GM12878 (cell line): Measurements from ENCODE around the gene RHEB. TPM values are rescaled to one million over a fixed set of nuclear protein-coding genes. Genes with fewer than 3 reads are reported as not detected.

Experiments used
- ATF2 ChIP-seq: IDR thresholded peaks from 2 replicates; pipeline ENCODE4 v1.6.1; 2012; ENCODE audit warnings: low read length, inconsistent platforms
- CBX3 ChIP-seq: fragments of 200-600 bp; sonication (generic); IDR thresholded peaks from 2 replicates; pipeline ENCODE4 v1.6.1; 2016; ENCODE audit warnings: low read depth, borderline replicate concordance
- E2F8 ChIP-seq: fragments of 450-650 bp; IDR thresholded peaks from 2 replicates; pipeline ENCODE4 v1.6.1; 2018; ENCODE audit warnings: mild to moderate bottlenecking, low read depth, moderate library complexity; ENCODE audit not compliant: partially characterized antibody
- KDM1A ChIP-seq: fragments of 200-600 bp; sonication (generic); IDR thresholded peaks from 2 replicates; pipeline ENCODE4 v1.6.1; 2016; ENCODE audit warnings: borderline replicate concordance
- MEF2A ChIP-seq: IDR thresholded peaks from 2 replicates; pipeline ENCODE4 v1.6.1; 2011; ENCODE audit warnings: low read depth, mild to moderate bottlenecking, low read length, moderate library complexity; ENCODE audit not compliant: insufficient read depth
- MEF2B ChIP-seq: fragments of 450-650 bp; IDR thresholded peaks from 2 replicates; pipeline ENCODE4 v1.6.1; 2018; ENCODE audit warnings: mild to moderate bottlenecking, moderate library complexity; ENCODE audit not compliant: partially characterized antibody, poor library complexity, severe bottlenecking
- MTA2 ChIP-seq: fragments of 450-650 bp; IDR thresholded peaks from 2 replicates; pipeline ENCODE4 v1.6.1; 2016; ENCODE audit warnings: low read depth, mild to moderate bottlenecking, moderate library complexity
- MTA3 ChIP-seq: IDR thresholded peaks from 2 replicates; pipeline ENCODE4 v1.6.1; 2012; ENCODE audit warnings: low read length, inconsistent platforms, borderline replicate concordance
- NRF1 ChIP-seq: conservative IDR thresholded peaks from 2 replicates; pipeline ENCODE4 v1.6.1; 2011; ENCODE audit warnings: mild to moderate bottlenecking, low read depth, low read length, improper control_type of control experiment
- RAD21 ChIP-seq: IDR thresholded peaks from 2 replicates; pipeline ENCODE4 v1.6.1; 2011; ENCODE audit warnings: mild to moderate bottlenecking, low read depth, low read length, moderate library complexity; ENCODE audit not compliant: insufficient read depth
- RBBP5 ChIP-seq: fragments of 200-600 bp; sonication (generic); conservative IDR thresholded peaks from 2 replicates; pipeline ENCODE4 v1.6.1; 2016
- RUNX3 ChIP-seq: IDR thresholded peaks from 2 replicates; pipeline ENCODE4 v1.6.1; 2012; ENCODE audit warnings: low read length, inconsistent platforms
- SPI1 ChIP-seq: IDR thresholded peaks from 2 replicates; pipeline ENCODE4 v1.6.1; 2011; ENCODE audit warnings: low read depth, mild to moderate bottlenecking, low read length, moderate library complexity, borderline replicate concordance; ENCODE audit not compliant: insufficient read depth
- STAT3 ChIP-seq: IDR thresholded peaks from 2 replicates; pipeline ENCODE4 v1.6.1; 2011; ENCODE audit warnings: low read depth, low read length, improper control_type of control experiment
- TCF7 ChIP-seq: IDR thresholded peaks from 2 replicates; pipeline ENCODE4 v1.6.1; 2014; ENCODE audit warnings: antibody characterized with exemption, borderline replicate concordance
- YY1 ChIP-seq: IDR thresholded peaks from 2 replicates; pipeline ENCODE4 v1.6.1; 2011; ENCODE audit warnings: low read depth, mild to moderate bottlenecking, low read length
- ZBTB40 ChIP-seq: fragments of 450-650 bp; IDR thresholded peaks from 2 replicates; pipeline ENCODE4 v1.6.1; 2016; ENCODE audit warnings: mild to moderate bottlenecking, moderate library complexity, borderline replicate concordance
- polyA plus RNA-seq, 11 experiments: library from polyadenylated mRNA; depleted of rRNA in 4 of 11; unstranded in 6 of 11; stranded (reverse) in 5 of 11; fragments of >200 nt; fragmentation: Nextera tagmentation in 4 of 11; fragmentation: Illumina TruSeq in 1 of 11; extraction: Ambion mirVana in 4 of 11; extraction: Trizol in 1 of 11; gene quantifications; 1 replicate in 1 of 11; 2 replicates in 10 of 11; pipeline versions ENCODE4 v1.2.1 to v1.2.3, GENCODE V29; 2011 to 2016; ENCODE audit warnings: inconsistent platforms in 2 of 11, missing spikeins in 2 of 11, low read depth in 1 of 11
- total RNA-seq, 4 experiments: library from RNA; depleted of rRNA in 3 of 4; stranded (reverse); fragments of >200 nt in 3 of 4; fragmentation: Illumina TruSeq in 1 of 4; extraction: Trizol in 1 of 4; gene quantifications; 2 replicates each; pipeline versions ENCODE4 v1.2.1 to v1.2.3, GENCODE V29; 2013 to 2021

RHEB gene
- total and polyA plus RNA-seq, 10 of the 15 experiments (the other 5 are each of a cell fraction or from before 2014, with no cell fraction given), result 6.2 to 67.8 (median 38.0) TPM

GRCh38 chr7:151484971-151485707 lies 34.6 kb downstream of the RHEB start (continued):
- TF ChIP-seq ATF2 (0 out of 2 replicates have a peak, but pooled peaks have one; percentile 21), NRF1 (no peak), MTA2 (no peak), MEF2B (no peak), YY1 (peak; percentile 79), TCF7 (peak; percentile 69), RUNX3 (peak; percentile 4; the same call in 1 of the 2 replicates), ZBTB40 (no peak), STAT3 (no peak), MTA3 (peak; percentile 58; the same call in 1 of the 2 replicates), E2F8 (no peak), SPI1 (0 out of 2 replicates have a peak, but pooled peaks have one; percentile 21), RBBP5 (no peak), KDM1A (no peak), CBX3 (no peak), RAD21 (no peak), MEF2A (peak; percentile 74; the same call in 1 of the 2 replicates)
